Neural cell (in vitro differentiated cells): ENCODE results near the gene RNF157.

Experiments
- CTCF ChIP-seq: fragments of 450-650 bp; IDR thresholded peaks from 2 replicates; pipeline ENCODE4 v1.5.1; 2014; ENCODE audit warnings: antibody characterized with exemption, mild to moderate bottlenecking, moderate library complexity; ENCODE audit not compliant: poor library complexity, severe bottlenecking
- EP300 ChIP-seq: fragments of 450-650 bp; conservative IDR thresholded peaks from 2 replicates; pipeline ENCODE4 v1.6.1; 2014; ENCODE audit warnings: antibody characterized with exemption, mild to moderate bottlenecking, moderate library complexity; ENCODE audit not compliant: poor library complexity, severe bottlenecking
- EZH2 ChIP-seq: fragments of 200-600, 300-800 bp; shearing (Covaris generic), sonication (generic); IDR thresholded peaks from 2 replicates; pipeline ENCODE4 v1.6.1; 2014; ENCODE audit warnings: antibody characterized with exemption, low read length, borderline replicate concordance, mild to moderate bottlenecking; ENCODE audit not compliant: insufficient read depth, poor library complexity, severe bottlenecking
- MXI1 ChIP-seq: fragments of 450-650 bp; conservative IDR thresholded peaks from 2 replicates; pipeline ENCODE4 v1.6.1; 2014; ENCODE audit warnings: antibody characterized with exemption, mild to moderate bottlenecking; ENCODE audit not compliant: poor library complexity, severe bottlenecking
- POLR2AphosphoS5 ChIP-seq: IDR thresholded peaks from 2 replicates; pipeline ENCODE4 v1.6.1; 2012
- RAD21 ChIP-seq: fragments of 450-650 bp; conservative IDR thresholded peaks from 2 replicates; pipeline ENCODE4 v1.6.1; 2014; ENCODE audit warnings: antibody characterized with exemption, mild to moderate bottlenecking, moderate library complexity
- SMC3 ChIP-seq: fragments of 450-650 bp; conservative IDR thresholded peaks from 2 replicates; pipeline ENCODE4 v1.6.1; 2014; ENCODE audit warnings: antibody characterized with exemption, mild to moderate bottlenecking, moderate library complexity; ENCODE audit not compliant: poor library complexity
- TAF1 ChIP-seq: IDR thresholded peaks from 2 replicates; pipeline ENCODE4 v1.6.1; 2012; ENCODE audit warnings: low read depth
- TF ChIP-seq, protein P1 (sequence below): IDR thresholded peaks from 2 replicates; pipeline ENCODE4 v1.6.1; 2012; ENCODE audit warnings: borderline replicate concordance

DNA sequence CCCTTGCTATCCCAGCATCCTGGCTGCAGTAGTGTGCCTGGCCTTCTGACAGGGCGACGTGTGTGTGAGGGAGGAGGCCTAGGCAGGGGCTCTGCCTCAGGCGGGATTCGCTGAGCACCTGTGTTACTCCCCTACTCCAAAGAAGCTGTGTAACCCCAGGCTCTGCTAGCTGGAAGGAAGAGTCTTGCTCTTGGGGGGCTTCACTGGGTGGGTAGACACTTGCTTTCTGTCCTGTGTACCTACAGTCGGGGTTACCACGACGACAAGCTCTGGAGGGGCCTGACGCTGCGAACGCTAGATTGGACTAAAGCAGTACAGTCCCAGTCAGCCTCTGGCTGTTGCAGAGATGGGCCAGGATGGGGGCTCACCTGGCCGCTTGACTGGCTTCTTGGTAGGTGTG, 146.2 kb downstream of the RNF157 start:
- TF ChIP-seq EZH2 (no peak), CTCF (no peak), RAD21 (no peak), EP300 (no peak), SMC3 (no peak), POLR2AphosphoS5 (no peak), MXI1 (no peak), TAF1 (no peak)
- TF ChIP-seq, protein P1, sequence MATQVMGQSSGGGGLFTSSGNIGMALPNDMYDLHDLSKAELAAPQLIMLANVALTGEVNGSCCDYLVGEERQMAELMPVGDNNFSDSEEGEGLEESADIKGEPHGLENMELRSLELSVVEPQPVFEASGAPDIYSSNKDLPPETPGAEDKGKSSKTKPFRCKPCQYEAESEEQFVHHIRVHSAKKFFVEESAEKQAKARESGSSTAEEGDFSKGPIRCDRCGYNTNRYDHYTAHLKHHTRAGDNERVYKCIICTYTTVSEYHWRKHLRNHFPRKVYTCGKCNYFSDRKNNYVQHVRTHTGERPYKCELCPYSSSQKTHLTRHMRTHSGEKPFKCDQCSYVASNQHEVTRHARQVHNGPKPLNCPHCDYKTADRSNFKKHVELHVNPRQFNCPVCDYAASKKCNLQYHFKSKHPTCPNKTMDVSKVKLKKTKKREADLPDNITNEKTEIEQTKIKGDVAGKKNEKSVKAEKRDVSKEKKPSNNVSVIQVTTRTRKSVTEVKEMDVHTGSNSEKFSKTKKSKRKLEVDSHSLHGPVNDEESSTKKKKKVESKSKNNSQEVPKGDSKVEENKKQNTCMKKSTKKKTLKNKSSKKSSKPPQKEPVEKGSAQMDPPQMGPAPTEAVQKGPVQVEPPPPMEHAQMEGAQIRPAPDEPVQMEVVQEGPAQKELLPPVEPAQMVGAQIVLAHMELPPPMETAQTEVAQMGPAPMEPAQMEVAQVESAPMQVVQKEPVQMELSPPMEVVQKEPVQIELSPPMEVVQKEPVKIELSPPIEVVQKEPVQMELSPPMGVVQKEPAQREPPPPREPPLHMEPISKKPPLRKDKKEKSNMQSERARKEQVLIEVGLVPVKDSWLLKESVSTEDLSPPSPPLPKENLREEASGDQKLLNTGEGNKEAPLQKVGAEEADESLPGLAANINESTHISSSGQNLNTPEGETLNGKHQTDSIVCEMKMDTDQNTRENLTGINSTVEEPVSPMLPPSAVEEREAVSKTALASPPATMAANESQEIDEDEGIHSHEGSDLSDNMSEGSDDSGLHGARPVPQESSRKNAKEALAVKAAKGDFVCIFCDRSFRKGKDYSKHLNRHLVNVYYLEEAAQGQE: no peak
